Calu3 (cell line): ENCODE measurements around the gene HNRNPUL1. TPM values are rescaled to one million over a fixed set of nuclear protein-coding genes. Genes with fewer than 3 reads are reported as not detected.
A peak's percentile ranks its signal among the peaks of the same experiment; 100 is the strongest.

ENCODE experiments used
- BruUV-seq: library from RNA; stranded (reverse); fragments of 400-500 nt; replicated peaks from 2 replicates; lab custom pipeline; 2021; lab: Mats Ljungman, UMichigan
- CTCF ChIA-PET: fragments of 300-600 bp; sonication (Branson Sonifier 250); formaldehyde crosslinking; loops from one replicate; lab custom pipeline; 2022; ENCODE audit warnings: antibody characterized with exemption; lab: Charles Lee
- DNase-seq: peaks from one replicate; pipeline ENCODE4 v3.0.0; 2022
- H3K27ac Mint-ChIP-seq: one replicate; pipeline ENCODE4 v1.8.0; 2022; ENCODE audit warnings: mixed read lengths; ENCODE audit not compliant: unreplicated experiment
- H3K27me3 Mint-ChIP-seq: one replicate; pipeline ENCODE4 v1.8.0; 2022; ENCODE audit warnings: mixed read lengths; ENCODE audit not compliant: unreplicated experiment
- H3K36me3 Mint-ChIP-seq: one replicate; pipeline ENCODE4 v1.8.0; 2022; ENCODE audit warnings: mild to moderate bottlenecking, moderate library complexity, mixed read lengths; ENCODE audit not compliant: insufficient read depth, unreplicated experiment
- H3K4me1 Mint-ChIP-seq: one replicate; pipeline ENCODE4 v1.8.0; 2022; ENCODE audit warnings: mild to moderate bottlenecking, low read depth, mixed read lengths; ENCODE audit not compliant: unreplicated experiment
- H3K4me3 Mint-ChIP-seq: one replicate; pipeline ENCODE4 v1.8.0; 2022; ENCODE audit warnings: mild to moderate bottlenecking, low read depth, moderate library complexity, mixed read lengths; ENCODE audit not compliant: unreplicated experiment
- H3K9me3 Mint-ChIP-seq: one replicate; pipeline ENCODE4 v1.8.0; 2022; ENCODE audit warnings: low read depth, mixed read lengths; ENCODE audit not compliant: unreplicated experiment
- CTCF ChIP-seq: fragments of 200-600 bp; IDR thresholded peaks from one replicate; pipeline ENCODE4 v1.8.0; 2022; ENCODE audit warnings: antibody characterized with exemption; ENCODE audit not compliant: unreplicated experiment
- intact Hi-C: fragments of 100-400 bp; cut with micrococcal nuclease; formaldehyde crosslinking; loops from one replicate; pipeline ENCODE4 v1.10.0; 2022; ENCODE audit not compliant: unreplicated experiment
- total RNA-seq: library from RNA; stranded (reverse); gene quantifications from 2 replicates; pipeline ENCODE4 v1.2.3, GENCODE V29; 2022

HNRNPUL1 gene
- total RNA-seq, 1 experiment from 2014 or later = 370 TPM

GRCh38 chr19:41218615-41219507, 45.3 kb upstream of the HNRNPUL1 start, which contains the start of gene AXL:
TSS of gene AXL (plus strand) at chr19:41219223. CDS start at chr19:41219393, 170 bp downstream.
- CTCF ChIA-PET = interaction anchor here (0.5 to 1.3 kb wide), 3 partner anchors 15 to 1417 kb away, joined by 3 to 6 read pairs (median 4); no protein-coding TSS in a partner anchor
- BruUV-seq = no TSS peak
- H3K4me3 Mint-ChIP-seq = peak within 1 kb of the TSS; percentile 94
- TF ChIP-seq CTCF = no peak
- H3K27ac Mint-ChIP-seq = peak within 1 kb of the TSS; percentile 95
- peak; percentile 68 for DNase-seq
- peaks cover 56% of the 10 kb centered on the region for H3K4me1 Mint-ChIP-seq
- H3K27me3 Mint-ChIP-seq = no peaks in the 10 kb centered on the region
- H3K9me3 Mint-ChIP-seq = no peaks in the 10 kb centered on the region
- peaks cover 64% of the 10 kb centered on the region for H3K36me3 Mint-ChIP-seq
- intact Hi-C loops = no loop called here

- BruUV-seq = no TSS peak
- intact Hi-C loops = no loop called here
These were observed 44.1 kb upstream of the HNRNPUL1 start for GRCh38 chr19:41219924-41220567.

GRCh38 chr19:41220811-41221210, 43.4 kb upstream of the HNRNPUL1 start:
- intact Hi-C loops = no loop called here
- Mint-ChIP-seq H3K4me1 (peaks cover 75% of the 10 kb centered on the region), H3K27ac (peak overlapping the region; percentile 95), H3K9me3 (no peaks in the 10 kb centered on the region), H3K27me3 (no peaks in the 10 kb centered on the region), H3K4me3 (peak overlapping the region; percentile 94), H3K36me3 (peaks cover 73% of the 10 kb centered on the region)
- DNase-seq = no peak
- no TSS peak for BruUV-seq
- CTCF ChIA-PET = interaction anchor here (1.0 to 1.5 kb wide), 3 partner anchors 8 to 575 kb away, joined by 3 read pairs; no protein-coding TSS in a partner anchor
- TF ChIP-seq CTCF = no peak

More at GRCh38 chr19:41219924-41220567, 44.1 kb upstream of the HNRNPUL1 start:
- CTCF ChIA-PET = interaction anchor here (1.0 to 1.5 kb wide), 3 partner anchors 9 to 574 kb away, joined by 3 read pairs; no protein-coding TSS in a partner anchor
- Mint-ChIP-seq H3K4me1 (peaks cover 67% of the 10 kb centered on the region), H3K27ac (peak overlapping the region; percentile 95), H3K27me3 (no peaks in the 10 kb centered on the region), H3K4me3 (peak overlapping the region; percentile 94), H3K9me3 (no peaks in the 10 kb centered on the region), H3K36me3 (peaks cover 65% of the 10 kb centered on the region)
- peak; percentile 13 for DNase-seq
- no peak for TF ChIP-seq CTCF

- H3K27me3 Mint-ChIP-seq = no peaks in the 10 kb centered on the region
- DNase-seq = no peak
- H3K9me3 Mint-ChIP-seq = no peaks in the 10 kb centered on the region
- no peak for TF ChIP-seq CTCF
- peaks cover 74% of the 10 kb centered on the region for H3K4me1 Mint-ChIP-seq
- BruUV-seq = no TSS peak
- peak overlapping the region; percentile 94 for H3K4me3 Mint-ChIP-seq
- CTCF ChIA-PET = no interaction called here
- peaks cover 79% of the 10 kb centered on the region for H3K36me3 Mint-ChIP-seq
- intact Hi-C loops = no loop called here
- peak overlapping the region; percentile 98 for H3K27ac Mint-ChIP-seq
These were observed 42.5 kb upstream of the HNRNPUL1 start for GRCh38 chr19:41221514-41222205.
